PC-3 (cell line): ENCODE results near the gene ELOA. TPM values are rescaled to one million over a fixed set of nuclear protein-coding genes. Genes with fewer than 3 reads are reported as not detected.

ENCODE experiments used
- ATAC-seq: fragments of 200-7000 bp; cut with Tn5 transposase; 2 replicates; pipeline ENCODE4 v1.9.1; 2020; ENCODE audit warnings: mild to moderate bottlenecking, moderate library complexity
- BruUV-seq: library from RNA; stranded (reverse); fragments of 400-500 nt; replicated peaks from 2 replicates; lab custom pipeline; 2021; lab: Mats Ljungman, UMichigan
- CTCF ChIA-PET: fragments of 300-600 bp; sonication (Branson Sonifier 250); formaldehyde crosslinking; loops from one replicate; lab custom pipeline; 2022; ENCODE audit warnings: antibody characterized with exemption; lab: Charles Lee
- POLR2A ChIA-PET: fragments of 300-600 bp; sonication (Branson Sonifier 250); formaldehyde crosslinking; loops from one replicate; lab custom pipeline; 2022; ENCODE audit warnings: antibody characterized with exemption; ENCODE audit not compliant: unreplicated experiment; lab: Charles Lee
- DNase-seq: peaks from one replicate; pipeline ENCODE4 v3.0.0-alpha.2; 2015
- H2AFZ ChIP-seq: fragments of 300-600 bp; sonication (generic); 2 replicates; pipeline ENCODE4 v1.6.0; 2016; ENCODE audit warnings: antibody characterized with exemption, low read length
- H3F3A ChIP-seq: fragments of 300-600 bp; sonication (generic); one replicate; pipeline ENCODE4 v1.6.0; 2017; ENCODE audit warnings: antibody characterized with exemption, low read length, control low read depth, mild to moderate bottlenecking; ENCODE audit not compliant: unreplicated experiment
- H3K27ac ChIP-seq: fragments of 300-600 bp; sonication (generic); 2 replicates; pipeline ENCODE4 v1.5.1; 2016; ENCODE audit warnings: mild to moderate bottlenecking, low read length
- H3K27me3 ChIP-seq: fragments of 300-600 bp; sonication (generic); 2 replicates; pipeline ENCODE4 v1.6.1; 2016; ENCODE audit warnings: low read length, mixed read lengths
- H3K36me3 ChIP-seq: fragments of 300-600 bp; sonication (generic); 2 replicates; pipeline ENCODE4 v1.6.1; 2016; ENCODE audit warnings: low read depth, mixed run types, low read length, mixed read lengths
- H3K4me1 ChIP-seq: fragments of 300-600 bp; sonication (generic); 2 replicates; pipeline ENCODE4 v1.5.1; 2016; ENCODE audit warnings: low read length; ENCODE audit not compliant: insufficient read depth
- H3K4me2 ChIP-seq: fragments of 300-600 bp; sonication (generic); 2 replicates; pipeline ENCODE4 v1.6.0; 2016; ENCODE audit warnings: low read length
- H3K4me3 ChIP-seq: fragments of 300-600 bp; sonication (generic); 2 replicates; pipeline ENCODE4 v1.5.1; 2016; ENCODE audit warnings: mild to moderate bottlenecking, low read length, mixed read lengths
- H3K79me2 ChIP-seq: fragments of 300-600 bp; sonication (generic); 2 replicates; pipeline ENCODE4 v1.6.1; 2017; ENCODE audit warnings: low read length, mixed read lengths
- H3K9ac ChIP-seq: fragments of 300-600 bp; sonication (generic); 2 replicates; pipeline ENCODE4 v1.6.0; 2016; ENCODE audit warnings: mild to moderate bottlenecking, low read length
- H3K9me2 ChIP-seq: fragments of 300-600 bp; sonication (generic); replicated peaks from 2 replicates; pipeline ENCODE4 v1.6.1; 2016; ENCODE audit warnings: mixed run types, low read length, mixed read lengths
- H3K9me3 ChIP-seq: fragments of 300-600 bp; sonication (generic); 2 replicates; pipeline ENCODE4 v1.6.1; 2016; ENCODE audit warnings: low read length, mixed read lengths
- H4K20me1 ChIP-seq: fragments of 300-600 bp; sonication (generic); 2 replicates; pipeline ENCODE4 v1.6.1; 2016; ENCODE audit warnings: low read length, mixed read lengths
- CTCF ChIP-seq: fragments of 300-600 bp; sonication (generic); conservative IDR thresholded peaks from 2 replicates; pipeline ENCODE4 v1.5.1; 2017; ENCODE audit warnings: antibody characterized with exemption, low read depth, mild to moderate bottlenecking, low read length
- EZH2 ChIP-seq: fragments of 300-600 bp; sonication (generic); IDR thresholded peaks from one replicate; pipeline ENCODE4 v1.6.1; 2017; ENCODE audit warnings: antibody characterized with exemption, mild to moderate bottlenecking, low read length; ENCODE audit not compliant: unreplicated experiment
- EZH2phosphoT487 ChIP-seq: fragments of 300-600 bp; sonication (generic); IDR thresholded peaks from 2 replicates; pipeline ENCODE4 v1.6.1; 2018; ENCODE audit warnings: mild to moderate bottlenecking, antibody characterized with exemption, low read length, borderline replicate concordance
- intact Hi-C: fragments of 100-400 bp; cut with micrococcal nuclease; formaldehyde crosslinking; loops from 2 replicates; pipeline ENCODE4 v1.9.0; 2023
- total RNA-seq: library from RNA; depleted of rRNA; stranded (reverse); fragments of >200 nt; gene quantifications from 2 replicates; pipeline ENCODE4 v1.2.3, GENCODE V29; 2014

ELOA gene
- total RNA-seq, 1 experiment from 2014 or later: 50.9 TPM

- Histone ChIP-seq H4K20me1 (no peaks in the 10 kb centered on the region), H3K36me3 (peaks cover 8% of the 10 kb centered on the region; the same call in 1 of the 2 replicates), H3K27me3 (no peaks in the 10 kb centered on the region), H3K4me3 (peak overlapping the region; percentile 93; the same call in 1 of the 2 replicates), H3K9me3 (no peaks in the 10 kb centered on the region), H3K9me2 (no peaks in the 10 kb centered on the region), H3K9ac (peak overlapping the region; percentile 93), H3F3A (no peaks in the 10 kb centered on the region), H3K27ac (peak overlapping the region; percentile 96), H3K79me2 (peaks cover 10% of the 10 kb centered on the region), H3K4me1 (peaks cover 21% of the 10 kb centered on the region), H3K4me2 (peak overlapping the region; percentile 97), H2AFZ (no peak overlapping the region)
- no TSS peak for BruUV-seq
- intact Hi-C loops: loop anchor here (1.0 kb wide), 1 partner anchor 8 kb away; no protein-coding TSS in a partner anchor
- no peak for ATAC-seq
- POLR2A ChIA-PET: interaction anchor here (0.6 kb wide), 1 partner anchor 8 kb away, joined by 5 read pairs; the partner anchor contains the start of gene LYPLA2
- DNase-seq: no peak
- TF ChIP-seq EZH2phosphoT487: no peak
- TF ChIP-seq CTCF: no peak; the same call in 1 of the 2 replicates
- TF ChIP-seq EZH2: no peak
- CTCF ChIA-PET: no interaction called here
Measured at GRCh38 chr1:23798662-23799142, 55.4 kb downstream of the ELOA start.

GRCh38 chr1:23799255-23799569 is 55.9 kb downstream of the ELOA start:
- Histone ChIP-seq H3K9me2 (no peaks in the 10 kb centered on the region), H4K20me1 (no peaks in the 10 kb centered on the region), H3K4me3 (peak overlapping the region; percentile 93; the same call in 1 of the 2 replicates), H2AFZ (no peak overlapping the region; the same call in 1 of the 2 replicates), H3K4me1 (peaks cover 21% of the 10 kb centered on the region), H3K9me3 (no peaks in the 10 kb centered on the region), H3K9ac (peak overlapping the region; percentile 93), H3F3A (no peaks in the 10 kb centered on the region), H3K36me3 (peaks cover 8% of the 10 kb centered on the region; the same call in 1 of the 2 replicates), H3K27me3 (no peaks in the 10 kb centered on the region), H3K27ac (peak overlapping the region; percentile 96), H3K79me2 (peaks cover 10% of the 10 kb centered on the region), H3K4me2 (peak overlapping the region; percentile 97)
- BruUV-seq: no TSS peak
- TF ChIP-seq EZH2phosphoT487 (no peak), EZH2 (no peak), CTCF (no peak)
- POLR2A ChIA-PET: interaction anchor here (0.5 to 0.8 kb wide), 3 partner anchors 8 to 27 kb away, joined by 3 to 7 read pairs (median 5); partner anchors contain the start of gene LYPLA2
- DNase-seq (no peak), ATAC-seq (no peak)
- CTCF ChIA-PET: interaction anchor here (0.6 to 1.3 kb wide), 2 partner anchors 27 to 312 kb away, joined by 4 read pairs; no protein-coding TSS in a partner anchor
- intact Hi-C loops: loop anchor here (1.0 kb wide), 1 partner anchor 9 kb away; no protein-coding TSS in a partner anchor
